Islet of Langerhans (tissue), 1 donor: ENCODE results near the gene CLCNKB.

Experiments used
- FAIRE-seq: peaks from one replicate; lab custom pipeline; 2011; peaks lifted over from hg19 to GRCh38; lab: Jason Lieb, UNC

The CLCNKB gene

GRCh38 chr1:16076031-16076864 lies 32.7 kb downstream of the CLCNKB start:
- FAIRE-seq: no peak

DNA sequence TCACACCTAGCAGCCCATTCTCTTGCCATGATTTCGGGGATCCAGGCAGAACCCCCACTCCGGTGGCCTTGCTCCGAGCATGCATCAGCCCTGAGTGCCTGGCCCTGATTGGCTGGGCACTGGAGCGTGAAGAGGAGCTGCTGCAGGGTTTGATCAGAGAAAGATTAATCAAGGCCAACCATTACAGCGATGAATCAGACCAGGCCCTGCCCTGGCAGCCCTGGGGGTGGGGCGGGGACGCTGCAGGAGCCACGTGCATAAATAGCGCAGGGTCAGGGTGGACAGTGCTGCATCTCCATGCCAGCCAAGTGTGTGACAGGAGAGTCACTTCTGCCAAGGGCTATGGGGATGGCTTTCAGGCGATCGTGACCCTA lies 33.3 kb downstream of the CLCNKB start:
- no peak for FAIRE-seq

DNA sequence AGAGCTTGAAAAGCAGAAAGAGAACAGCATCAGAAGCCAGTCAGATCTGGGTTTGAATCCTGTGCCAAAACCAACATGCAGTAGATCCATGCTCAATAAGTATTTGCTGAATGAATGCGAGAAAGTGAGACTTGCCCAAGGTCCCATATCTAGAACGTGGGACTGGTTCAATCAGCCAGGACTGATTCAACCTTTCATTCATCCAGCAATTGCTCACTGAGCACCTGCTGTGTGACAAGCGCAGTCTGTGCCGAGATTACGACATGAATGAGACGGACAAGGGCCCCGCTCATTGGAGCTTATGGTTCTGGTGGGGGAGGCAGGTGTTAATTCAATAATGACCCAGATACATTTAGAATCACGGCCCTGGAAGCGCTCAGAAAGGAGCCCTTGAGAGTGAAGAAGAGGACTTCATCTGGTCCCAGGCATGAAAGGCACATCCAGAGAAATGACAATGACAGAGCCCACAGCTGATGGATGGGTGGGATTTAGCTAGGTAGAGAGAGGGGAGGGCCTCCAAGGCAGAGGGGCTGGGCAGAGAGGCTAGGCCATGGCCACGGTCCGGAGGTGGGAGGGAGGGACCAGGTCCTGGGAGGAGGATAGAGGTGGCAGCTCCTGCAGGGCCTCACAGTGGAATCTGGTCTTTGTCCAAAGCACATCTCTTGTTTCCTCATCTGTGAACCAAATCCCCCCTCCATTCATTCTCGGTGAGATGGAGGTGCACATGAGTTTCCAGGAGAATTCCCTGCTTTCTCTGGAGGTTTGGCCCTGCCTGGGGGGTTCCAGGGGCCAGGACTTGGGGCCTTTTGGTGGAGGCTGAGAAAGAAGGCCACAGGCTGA lies 34.0 kb downstream of the CLCNKB start:
- FAIRE-seq: no peak

- no peak for FAIRE-seq
Measured at GRCh38 chr1:16078925-16079656, 35.5 kb downstream of the CLCNKB start.

GRCh38 chr1:16080422-16081150 lies 37.0 kb downstream of the CLCNKB start:
- no peak for FAIRE-seq

- no peak for FAIRE-seq
Measured at GRCh38 chr1:16081636-16082035, 38.1 kb downstream of the CLCNKB start.

DNA sequence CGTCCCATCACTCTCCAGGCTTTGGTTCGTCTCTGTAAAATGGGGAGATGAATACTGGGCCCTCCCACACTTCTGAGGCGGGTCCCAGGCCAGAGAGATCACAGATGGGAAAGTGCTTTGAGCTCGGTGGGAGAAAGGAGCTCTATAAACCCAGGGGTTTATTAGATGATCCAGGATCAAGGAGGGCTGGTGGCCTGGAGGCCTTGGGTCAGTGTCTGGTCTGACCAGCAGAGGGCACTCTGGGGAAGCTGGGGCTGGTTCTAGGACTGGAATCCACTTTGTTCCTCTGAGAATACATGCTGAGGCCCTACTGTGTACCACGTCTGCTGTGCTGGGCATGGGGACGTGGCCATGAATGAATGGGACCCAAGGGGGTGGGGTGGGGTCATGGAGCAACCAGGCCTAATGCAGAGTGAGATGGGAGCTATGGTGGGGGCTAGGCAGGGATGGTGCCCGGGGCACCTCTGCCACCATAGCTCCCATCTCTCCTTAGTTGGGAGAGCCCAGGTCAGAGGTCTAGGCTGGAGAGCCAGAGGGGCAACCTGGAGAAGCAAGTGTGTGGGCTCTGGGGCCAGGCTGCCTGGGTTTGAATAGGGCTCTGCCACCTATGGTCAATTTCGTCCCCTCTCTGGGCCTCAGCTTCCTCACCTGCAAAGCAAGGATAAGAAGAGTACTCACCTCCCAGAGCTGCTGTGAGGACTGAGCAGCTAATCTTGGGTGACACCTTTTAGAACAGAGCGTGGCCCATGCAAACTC lies 38.9 kb downstream of the CLCNKB start:
- FAIRE-seq: no peak

DNA sequence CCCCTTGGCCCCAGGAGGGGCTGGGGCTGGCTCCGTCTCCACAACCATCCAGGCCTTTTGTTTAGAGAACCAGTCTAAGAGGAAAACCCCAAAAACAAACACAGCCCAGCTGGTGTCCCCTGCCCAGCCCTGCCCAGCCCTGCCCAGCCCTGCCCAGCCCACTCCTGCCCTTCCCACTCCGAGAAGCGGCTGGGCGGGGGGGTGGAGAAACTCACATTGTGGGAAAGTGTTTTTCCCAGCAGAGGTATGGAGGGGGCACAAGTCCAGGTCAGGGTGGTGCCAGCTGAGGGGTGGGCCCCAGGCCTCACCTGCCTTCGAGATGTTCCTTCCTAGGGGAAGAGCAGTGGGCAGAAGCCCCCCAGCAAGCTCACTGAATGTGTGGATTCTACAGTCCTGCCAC lies 39.9 kb downstream of the CLCNKB start:
- FAIRE-seq: no peak

- FAIRE-seq: no peak
Measured at GRCh38 chr1:16085522-16085921, 41.9 kb downstream of the CLCNKB start.

DNA sequence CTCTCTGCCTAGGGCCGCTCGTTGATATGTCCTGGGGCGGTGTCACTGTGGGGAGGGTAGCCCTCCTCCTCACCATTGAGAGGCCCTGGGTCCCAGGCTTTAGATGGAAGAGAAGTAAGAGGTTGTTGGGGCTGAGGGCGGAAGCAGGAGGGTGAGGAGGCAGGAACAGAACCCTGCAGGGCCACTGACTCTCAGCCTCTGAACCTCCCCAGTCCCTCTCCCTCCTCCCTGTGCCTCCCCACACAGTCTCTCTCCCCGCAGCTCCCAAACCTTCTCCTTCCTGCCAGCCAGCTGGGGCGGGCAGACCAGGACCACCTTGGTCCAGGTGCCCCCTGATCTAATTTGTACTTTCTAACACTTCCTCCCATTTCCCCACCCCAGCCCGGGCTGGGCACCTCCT lies 44.2 kb downstream of the CLCNKB start:
- FAIRE-seq: no peak

DNA sequence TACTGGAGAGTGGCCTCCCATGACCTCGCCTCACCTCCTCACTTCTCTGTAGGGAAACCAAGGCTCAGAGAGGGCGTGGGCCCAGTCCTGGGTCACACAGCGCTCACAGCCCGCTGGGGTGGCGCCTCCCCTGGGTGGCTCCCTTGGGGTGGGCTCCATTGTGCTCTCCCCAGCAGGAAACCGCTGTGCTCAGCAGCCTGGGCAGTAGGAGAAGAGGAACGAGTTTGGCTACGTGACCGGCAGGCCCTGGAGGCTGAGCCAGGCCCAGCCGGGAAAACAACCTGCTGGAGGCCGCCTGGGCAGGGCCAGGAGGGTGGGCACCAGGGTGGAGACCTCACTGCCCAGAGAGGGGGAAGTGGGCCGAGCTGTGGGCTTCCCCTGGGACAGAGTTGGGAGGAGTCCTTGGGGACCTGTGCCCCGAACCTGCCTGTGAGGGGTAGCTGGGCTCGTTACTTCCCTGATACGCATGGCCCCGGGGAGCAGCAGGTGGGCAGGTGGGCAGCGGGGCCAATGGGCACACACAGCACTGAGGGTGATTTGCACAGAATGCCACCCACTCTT lies 44.8 kb downstream of the CLCNKB start:
- no peak for FAIRE-seq

DNA sequence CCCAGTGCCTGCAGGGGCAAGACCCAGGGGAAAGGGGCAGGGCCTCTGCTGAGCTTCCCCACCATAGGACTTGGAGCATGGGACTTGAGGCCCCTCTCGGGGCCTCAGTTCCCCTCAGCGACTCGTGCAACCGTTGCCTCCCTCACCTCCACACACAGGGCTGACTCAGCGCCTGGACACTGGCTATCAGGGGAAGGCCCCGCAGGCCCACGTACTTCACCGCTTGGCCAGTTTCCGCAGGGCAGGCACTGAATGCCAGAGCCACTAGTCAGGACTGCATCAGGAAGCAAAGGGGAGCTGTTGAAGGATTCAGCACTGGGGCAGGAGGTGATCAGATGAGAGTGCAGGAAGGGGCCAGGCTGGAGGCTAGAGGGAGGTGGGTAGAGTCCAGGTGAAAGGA lies 45.4 kb downstream of the CLCNKB start:
- no peak for FAIRE-seq

DNA sequence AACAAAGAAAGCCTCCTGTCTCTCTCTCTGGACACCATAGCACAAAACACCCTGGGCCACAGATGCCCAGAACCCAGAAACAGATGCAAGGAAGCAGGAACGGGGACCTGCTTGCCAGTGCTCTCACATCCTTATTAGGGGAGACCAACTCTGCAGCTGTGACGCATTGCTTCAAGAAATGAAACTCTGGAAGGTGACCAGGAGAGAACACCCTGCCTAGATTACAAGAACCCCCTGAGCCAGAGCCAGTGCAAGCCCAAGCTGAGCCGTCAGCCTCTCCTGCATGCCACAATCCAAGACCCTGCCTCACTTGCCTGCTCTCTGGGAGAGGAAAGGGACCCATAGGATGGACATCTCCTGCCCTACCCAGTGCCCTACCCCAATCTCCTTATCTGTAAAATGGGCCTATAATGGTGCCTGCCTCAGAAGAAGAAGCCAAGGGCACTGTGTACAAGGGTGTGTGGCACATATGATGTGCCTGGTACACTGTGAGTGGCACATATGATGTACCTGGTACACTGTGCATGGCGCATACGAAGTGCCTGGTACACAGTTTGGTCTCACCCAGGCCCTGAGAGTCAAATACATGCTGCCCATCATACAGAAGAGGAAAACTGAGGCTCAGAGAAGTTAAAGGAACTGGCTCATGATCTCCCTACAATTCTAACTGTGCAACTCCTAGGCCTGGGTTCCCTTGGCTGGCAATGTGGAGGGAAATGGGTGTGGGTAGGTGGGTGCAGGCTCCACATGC lies 46.7 kb downstream of the CLCNKB start:
- FAIRE-seq: no peak

- no peak for FAIRE-seq
Measured at GRCh38 chr1:16091296-16091695, 47.7 kb downstream of the CLCNKB start.

DNA sequence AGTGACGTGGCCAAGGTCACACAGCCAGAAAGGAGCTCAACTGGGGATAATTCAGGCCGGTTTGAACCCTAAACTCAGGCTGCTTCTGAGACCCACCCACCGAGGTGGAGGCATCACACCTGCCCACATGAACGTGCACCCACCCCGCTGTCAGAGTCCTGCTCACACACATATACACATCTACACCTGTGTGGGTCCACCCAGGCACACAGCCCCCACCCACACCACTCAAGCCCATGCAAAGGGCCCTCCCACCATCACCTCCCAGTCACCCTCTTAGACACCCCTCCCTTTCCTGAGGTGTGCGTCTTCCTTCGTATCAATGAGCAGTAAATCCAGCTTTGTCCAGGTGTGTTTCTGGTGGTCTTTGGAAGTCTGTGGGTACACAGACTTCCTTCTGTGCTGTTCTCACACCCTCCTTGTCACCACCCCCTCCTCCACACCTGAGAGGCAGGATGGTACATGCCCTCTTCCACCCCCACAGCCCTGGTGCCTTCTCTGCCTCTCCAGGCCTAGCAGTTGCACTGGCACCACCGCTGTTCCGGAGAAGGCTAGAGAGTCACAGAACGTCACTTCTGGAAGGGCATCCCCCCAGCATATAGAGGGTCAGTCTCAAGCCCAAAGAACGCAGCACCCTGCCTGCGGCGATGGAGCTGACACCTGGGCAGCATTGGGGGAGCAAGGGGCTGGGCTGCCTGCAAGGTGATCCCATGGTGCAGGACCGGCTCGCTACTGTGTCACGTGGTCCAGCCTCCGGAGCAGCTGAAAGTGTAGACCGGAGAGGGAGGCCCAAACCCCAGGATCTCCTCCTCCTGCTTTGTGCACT lies 48.7 kb downstream of the CLCNKB start:
- no peak for FAIRE-seq

GRCh38 chr1:16092923-16093511 lies 49.4 kb downstream of the CLCNKB start:
- no peak for FAIRE-seq

DNA sequence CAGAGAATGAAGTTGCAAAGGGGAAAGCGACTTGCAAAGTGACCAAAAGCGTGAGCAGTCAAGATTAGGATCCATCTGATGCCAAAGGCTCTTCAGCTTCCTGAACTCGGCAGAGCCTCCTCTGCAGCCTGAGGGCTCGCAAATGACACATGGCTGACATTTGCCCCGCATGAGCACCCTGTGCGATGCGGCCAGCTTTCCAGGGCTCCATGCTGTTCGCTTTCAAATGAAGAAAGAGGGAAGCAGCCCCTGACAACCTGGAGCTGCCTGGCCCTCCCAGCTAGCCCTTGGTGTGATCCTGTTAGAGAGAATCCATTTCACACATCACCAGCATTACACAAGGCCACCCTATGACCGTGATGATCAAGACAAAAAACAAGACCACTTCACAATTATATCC lies 50.0 kb downstream of the CLCNKB start:
- FAIRE-seq: no peak

- FAIRE-seq: no peak
Measured at GRCh38 chr1:16094453-16095158, 51.0 kb downstream of the CLCNKB start.
